Gastroesophageal sphincter (tissue), 3 donors: ENCODE results near the gene STOML2.

Experiments used
- CTCF ChIP-seq, 4 experiments: fragments of 200-600 bp in 2 of 4; fragments of 450-650 bp in 2 of 4; sonication (generic) in 1 of 4; IDR thresholded peaks; one replicate each; pipeline ENCODE4 v1.5.1; 2017 to 2019; ENCODE audit warnings: antibody characterized with exemption in 4 of 4, mild to moderate bottlenecking in 2 of 4, moderate library complexity in 2 of 4
- POLR2A ChIP-seq, 2 donors: fragments of 450-650 bp; IDR thresholded peaks; one replicate each; pipeline ENCODE4 v1.6.1; 2017; ENCODE audit warnings: antibody characterized with exemption in 2 of 2, mild to moderate bottlenecking in 2 of 2, moderate library complexity in 1 of 2

- TF ChIP-seq CTCF (IDR thresholded peaks at IDR 0.05) = no peak
- no peak for TF ChIP-seq POLR2A (IDR thresholded peaks at IDR 0.05)
Measured at GRCh38 chr9:35060548-35061207, 42.3 kb downstream of the STOML2 start.
